IMR-90 (cell line): ENCODE data around the gene SATB2.

Source experiments
- POLR2A ChIP-seq: IDR thresholded peaks from 2 replicates; pipeline ENCODE4 v1.6.1; 2012; ENCODE audit warnings: mild to moderate bottlenecking, low read depth, low read length
- RAD21 ChIP-seq: IDR thresholded peaks from 2 replicates; pipeline ENCODE4 v1.6.1; 2012; ENCODE audit warnings: low read length, improper control_type of control experiment
- TF ChIP-seq, protein P1 (sequence below): conservative IDR thresholded peaks from 2 replicates; pipeline ENCODE4 v1.5.1; 2012; ENCODE audit warnings: mild to moderate bottlenecking, low read depth, low read length, improper control_type of control experiment
- TF ChIP-seq, protein P2 (sequence below): fragments of 150-350 bp; IDR thresholded peaks from 2 replicates; pipeline ENCODE4 v1.6.1; 2017; ENCODE audit warnings: mild to moderate bottlenecking, antibody characterized with exemption, low read length, low read depth

DNA sequence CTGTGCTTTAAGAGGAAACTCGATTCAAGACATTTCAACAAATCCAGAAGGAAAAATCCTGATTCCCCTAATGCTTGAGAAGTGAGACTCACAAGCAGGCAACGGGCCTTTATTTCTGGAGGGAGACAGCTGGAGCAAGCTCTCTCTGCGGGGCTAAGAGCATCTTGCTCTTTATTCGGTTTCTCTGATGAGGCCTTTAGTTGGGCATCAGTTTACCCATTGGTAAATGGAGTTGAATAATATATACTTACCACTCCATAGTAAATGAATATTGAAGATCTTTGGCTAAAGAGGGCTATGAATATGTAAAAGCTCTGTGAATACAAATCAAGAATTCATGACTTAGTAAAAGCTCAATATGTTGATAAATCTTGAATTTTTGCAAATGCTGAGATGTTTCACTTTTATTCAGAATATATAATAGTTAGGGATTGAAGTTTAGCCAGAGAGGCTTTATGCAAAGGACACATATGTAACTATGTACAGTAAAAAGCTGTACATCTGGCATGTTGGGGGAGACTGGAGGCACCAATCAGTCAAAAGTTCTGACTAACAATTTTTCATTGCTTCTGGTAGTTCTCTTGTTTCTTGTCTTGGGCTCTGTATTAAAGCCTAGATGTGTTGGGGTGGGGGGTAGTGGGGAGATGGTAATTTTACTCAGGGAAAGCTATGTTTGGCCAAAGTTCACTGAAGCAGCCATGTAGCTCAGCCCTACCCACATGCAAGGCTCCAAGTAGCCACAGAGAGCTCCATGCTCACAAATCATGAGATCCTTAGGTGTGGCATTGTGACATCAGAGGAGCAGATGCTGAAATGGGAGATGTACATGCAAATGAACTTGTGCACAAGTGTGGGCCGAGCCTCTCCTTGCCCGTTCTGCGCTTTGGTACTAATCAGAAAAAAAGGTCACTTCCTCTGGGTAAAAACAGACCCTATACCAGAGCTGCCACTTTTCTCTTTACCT is 200.2 kb downstream of the SATB2 start:
- TF ChIP-seq, protein P1, sequence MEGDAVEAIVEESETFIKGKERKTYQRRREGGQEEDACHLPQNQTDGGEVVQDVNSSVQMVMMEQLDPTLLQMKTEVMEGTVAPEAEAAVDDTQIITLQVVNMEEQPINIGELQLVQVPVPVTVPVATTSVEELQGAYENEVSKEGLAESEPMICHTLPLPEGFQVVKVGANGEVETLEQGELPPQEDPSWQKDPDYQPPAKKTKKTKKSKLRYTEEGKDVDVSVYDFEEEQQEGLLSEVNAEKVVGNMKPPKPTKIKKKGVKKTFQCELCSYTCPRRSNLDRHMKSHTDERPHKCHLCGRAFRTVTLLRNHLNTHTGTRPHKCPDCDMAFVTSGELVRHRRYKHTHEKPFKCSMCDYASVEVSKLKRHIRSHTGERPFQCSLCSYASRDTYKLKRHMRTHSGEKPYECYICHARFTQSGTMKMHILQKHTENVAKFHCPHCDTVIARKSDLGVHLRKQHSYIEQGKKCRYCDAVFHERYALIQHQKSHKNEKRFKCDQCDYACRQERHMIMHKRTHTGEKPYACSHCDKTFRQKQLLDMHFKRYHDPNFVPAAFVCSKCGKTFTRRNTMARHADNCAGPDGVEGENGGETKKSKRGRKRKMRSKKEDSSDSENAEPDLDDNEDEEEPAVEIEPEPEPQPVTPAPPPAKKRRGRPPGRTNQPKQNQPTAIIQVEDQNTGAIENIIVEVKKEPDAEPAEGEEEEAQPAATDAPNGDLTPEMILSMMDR = no peak
- TF ChIP-seq POLR2A (no peak), RAD21 (no peak)
- TF ChIP-seq, protein P2, sequence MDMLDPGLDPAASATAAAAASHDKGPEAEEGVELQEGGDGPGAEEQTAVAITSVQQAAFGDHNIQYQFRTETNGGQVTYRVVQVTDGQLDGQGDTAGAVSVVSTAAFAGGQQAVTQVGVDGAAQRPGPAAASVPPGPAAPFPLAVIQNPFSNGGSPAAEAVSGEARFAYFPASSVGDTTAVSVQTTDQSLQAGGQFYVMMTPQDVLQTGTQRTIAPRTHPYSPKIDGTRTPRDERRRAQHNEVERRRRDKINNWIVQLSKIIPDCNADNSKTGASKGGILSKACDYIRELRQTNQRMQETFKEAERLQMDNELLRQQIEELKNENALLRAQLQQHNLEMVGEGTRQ = no peak
